ENCODE measurements around the gene ARL14.
"Not testable (repeated sequence)": the region's sequence is repeated elsewhere in the genome, so short reads cannot be mapped to it uniquely, and the experiment has no call there.

ARL14 gene

DNA sequence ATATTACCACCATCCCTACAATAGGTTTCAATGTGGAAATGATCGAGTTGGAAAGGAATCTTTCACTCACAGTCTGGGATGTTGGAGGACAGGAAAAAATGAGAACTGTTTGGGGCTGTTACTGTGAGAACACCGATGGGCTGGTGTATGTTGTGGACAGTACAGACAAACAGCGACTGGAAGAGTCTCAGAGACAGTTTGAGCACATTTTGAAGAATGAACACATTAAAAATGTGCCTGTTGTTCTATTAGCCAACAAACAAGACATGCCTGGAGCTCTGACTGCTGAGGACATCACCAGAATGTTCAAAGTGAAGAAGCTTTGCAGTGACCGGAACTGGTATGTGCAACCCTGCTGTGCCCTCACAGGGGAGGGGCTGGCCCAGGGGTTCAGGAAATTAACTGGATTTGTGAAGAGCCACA, 510 bp downstream of the ARL14 start:
- no peak for DNase-seq (ENCODE audit: low read depth)

DNA sequence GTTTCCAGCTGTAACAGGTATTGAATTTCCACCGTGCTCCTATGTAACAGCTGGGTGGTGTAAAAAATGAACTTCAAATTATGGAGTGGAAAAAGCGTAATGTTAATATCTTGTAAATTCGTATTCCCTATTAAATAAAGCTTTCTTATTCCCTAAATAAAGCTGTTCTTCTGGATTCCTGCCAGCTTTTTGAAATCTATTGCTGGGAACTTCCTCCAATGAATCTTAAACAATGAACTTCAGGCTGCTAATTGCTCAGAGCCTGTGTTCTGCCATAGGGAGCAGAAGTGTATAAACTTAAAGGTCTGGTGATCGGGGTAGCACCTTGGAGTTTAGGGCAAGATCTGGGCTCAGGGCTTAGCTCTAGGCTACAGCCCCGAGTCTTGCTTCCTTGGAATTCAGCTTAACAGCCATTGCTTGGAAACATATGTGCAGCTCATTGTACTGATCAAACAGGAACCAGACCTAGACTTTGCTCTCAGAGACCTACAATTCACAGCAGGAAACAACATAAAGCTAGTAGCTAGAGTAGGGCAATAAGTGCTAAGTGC, 1.4 kb downstream of the ARL14 start:
- no peak for DNase-seq (ENCODE audit: low read depth)

DNA sequence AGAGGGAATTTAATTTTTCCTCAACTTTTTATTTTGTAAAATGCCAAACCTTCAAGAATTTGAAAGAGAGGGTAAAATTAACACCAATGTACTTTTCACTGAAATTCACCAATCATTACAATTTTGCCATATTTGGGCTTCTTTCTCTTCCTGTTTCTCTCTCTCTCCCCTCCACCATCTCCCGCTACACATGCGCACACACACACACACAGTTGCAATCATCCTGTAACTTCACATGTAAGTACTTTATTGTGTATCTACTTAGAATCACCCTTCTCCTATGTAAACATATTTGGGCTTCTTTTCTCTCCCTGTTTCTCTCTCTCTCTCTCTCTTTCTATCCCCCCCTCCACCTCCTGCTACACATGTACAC, 7.4 kb downstream of the ARL14 start:
- DNase-seq (ENCODE audit: low read depth): no peak

GRCh38 chr3:160685144-160685766, 8.3 kb downstream of the ARL14 start:
- no peak for DNase-seq (ENCODE audit: low read depth)

DNA sequence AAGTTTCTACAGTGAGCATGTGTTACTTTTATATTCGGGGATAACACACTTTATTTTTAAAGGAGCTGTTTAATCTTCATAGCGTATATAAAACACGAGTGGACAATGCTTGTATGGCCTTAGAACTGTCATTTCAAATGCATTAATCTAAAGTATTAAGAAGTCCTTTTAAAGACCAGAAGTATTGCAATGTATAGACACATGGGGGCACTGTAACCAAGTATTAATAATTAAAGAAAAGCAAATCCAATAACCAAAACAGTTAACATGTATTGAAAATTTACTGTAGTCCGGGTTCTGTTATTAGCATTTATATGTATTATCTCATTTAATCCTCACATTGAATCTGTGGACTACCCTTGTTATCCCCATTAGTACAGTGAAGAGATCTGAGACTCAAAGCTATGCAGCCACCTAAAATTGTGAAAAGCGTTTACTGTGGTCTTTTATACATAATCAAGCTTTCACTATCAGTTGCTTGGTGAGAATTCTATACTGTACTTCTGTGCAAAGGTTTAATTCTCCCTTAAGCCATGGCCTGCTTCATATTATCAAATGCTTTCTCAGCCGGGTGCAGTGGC, 10.1 kb downstream of the ARL14 start:
- no peak for DNase-seq (ENCODE audit: low read depth)

DNA sequence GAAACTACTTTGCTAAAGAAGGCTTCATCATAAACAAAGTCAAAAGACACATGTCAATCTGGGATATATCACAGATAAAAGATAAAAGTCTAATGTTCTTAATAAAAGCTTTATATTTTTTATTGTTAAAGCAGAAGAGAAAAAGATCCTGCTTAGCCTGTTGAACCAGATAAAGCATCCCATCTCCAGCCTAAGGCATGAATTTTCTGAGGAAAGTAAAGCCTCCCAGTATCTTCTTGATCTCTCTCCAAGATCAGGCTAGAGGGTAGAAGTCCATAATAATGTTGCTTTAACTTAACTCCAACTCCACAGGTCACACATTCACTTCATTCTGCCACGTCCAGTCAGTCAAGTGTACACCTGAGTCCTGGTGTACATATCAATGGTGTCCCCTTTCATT, 14.2 kb downstream of the ARL14 start:
- no peak for DNase-seq (ENCODE audit: low read depth)

DNA sequence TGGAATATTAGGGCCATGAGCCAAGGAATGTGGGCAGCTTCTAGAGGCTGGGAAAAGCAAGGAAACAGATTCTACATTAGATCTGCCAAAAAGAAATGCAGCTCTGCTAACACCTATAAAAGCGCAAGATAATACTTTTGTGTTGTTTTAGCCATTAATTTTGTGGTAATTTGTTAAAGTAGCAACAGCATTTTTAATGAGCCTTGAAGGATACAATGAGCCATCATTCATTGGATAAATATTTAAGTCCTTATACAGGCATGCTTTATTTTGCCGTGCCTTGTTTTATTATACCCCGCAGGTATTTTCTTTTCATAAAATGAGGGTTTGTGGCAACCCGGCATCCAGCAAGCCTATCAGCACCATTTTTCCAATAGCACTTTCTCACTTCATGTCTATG, 15.0 kb downstream of the ARL14 start:
- no peak for DNase-seq (ENCODE audit: low read depth)

GRCh38 chr3:160693191-160693590, 16.2 kb downstream of the ARL14 start:
- no peak for DNase-seq (ENCODE audit: low read depth)

- DNase-seq (ENCODE audit: low read depth): no peak
Measured at GRCh38 chr3:160694345-160694744, 17.4 kb downstream of the ARL14 start.

DNA sequence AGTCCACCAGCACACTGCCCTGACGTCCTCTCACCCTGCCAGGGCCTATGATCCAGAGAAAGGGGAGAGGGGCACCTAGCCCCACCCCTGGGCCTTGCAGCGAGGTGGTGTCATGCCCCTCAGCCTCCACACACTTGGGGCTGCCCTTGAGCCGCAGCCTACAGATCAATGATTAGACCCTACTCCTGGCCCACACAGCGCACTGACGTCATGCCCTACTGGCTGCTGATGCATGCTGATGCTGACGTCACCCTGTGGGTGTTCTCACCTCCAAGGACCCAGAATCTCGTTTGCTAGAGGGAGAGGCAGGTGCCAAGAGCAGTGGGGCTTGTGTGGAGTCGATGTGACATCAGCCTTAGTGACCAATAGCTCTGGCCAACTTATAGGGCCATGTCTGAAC, 18.0 kb downstream of the ARL14 start:
- no peak for DNase-seq (ENCODE audit: low read depth)

GRCh38 chr3:160695915-160696327, 19.0 kb downstream of the ARL14 start:
- DNase-seq (ENCODE audit: low read depth): no peak

- DNase-seq (ENCODE audit: low read depth): no peak
Measured at GRCh38 chr3:160697637-160698380, 20.8 kb downstream of the ARL14 start.

- no peak for DNase-seq (ENCODE audit: low read depth)
Measured at GRCh38 chr3:160698599-160699195, 21.7 kb downstream of the ARL14 start.

- no peak for DNase-seq (ENCODE audit: low read depth)
Measured at GRCh38 chr3:160701490-160701889, 24.5 kb downstream of the ARL14 start.

DNA sequence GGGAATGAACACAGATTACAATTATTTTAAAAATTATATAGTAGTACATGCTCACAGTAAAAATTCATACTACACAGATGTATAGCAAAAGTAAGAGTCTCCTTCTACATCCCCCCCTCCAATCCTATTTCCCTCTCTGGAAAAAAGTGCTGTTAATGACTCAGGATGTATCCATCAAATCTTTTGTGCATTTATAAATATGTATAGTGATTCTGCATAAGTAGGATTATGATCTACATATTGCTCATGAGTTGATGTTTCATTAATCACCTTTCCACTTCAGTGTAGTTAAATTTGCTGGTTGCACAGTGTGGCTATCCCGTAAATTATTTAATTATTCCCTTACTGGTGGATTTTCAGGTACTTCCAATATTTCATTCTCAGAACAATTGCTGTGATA, 25.3 kb downstream of the ARL14 start:
- no peak for DNase-seq (ENCODE audit: low read depth)

DNA sequence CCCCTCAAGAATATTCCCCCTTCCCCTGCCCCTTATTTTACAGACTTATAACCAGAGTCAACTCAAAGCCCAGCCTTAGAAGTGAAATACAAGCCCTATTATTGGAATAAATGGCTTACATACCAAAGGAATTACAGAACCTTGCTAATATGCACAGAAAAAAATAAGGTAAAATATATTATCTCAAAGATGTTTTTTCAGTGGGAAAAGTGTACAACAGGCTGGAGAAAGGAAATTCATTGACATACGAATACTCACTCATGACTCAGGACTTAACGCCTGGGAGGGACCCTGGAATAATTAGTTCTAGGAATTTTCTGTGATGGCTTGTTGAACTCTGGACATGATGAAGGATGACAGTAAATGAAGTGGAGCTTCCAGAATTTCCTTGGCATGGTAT, 27.0 kb downstream of the ARL14 start:
- no peak for DNase-seq (ENCODE audit: low read depth)

DNA sequence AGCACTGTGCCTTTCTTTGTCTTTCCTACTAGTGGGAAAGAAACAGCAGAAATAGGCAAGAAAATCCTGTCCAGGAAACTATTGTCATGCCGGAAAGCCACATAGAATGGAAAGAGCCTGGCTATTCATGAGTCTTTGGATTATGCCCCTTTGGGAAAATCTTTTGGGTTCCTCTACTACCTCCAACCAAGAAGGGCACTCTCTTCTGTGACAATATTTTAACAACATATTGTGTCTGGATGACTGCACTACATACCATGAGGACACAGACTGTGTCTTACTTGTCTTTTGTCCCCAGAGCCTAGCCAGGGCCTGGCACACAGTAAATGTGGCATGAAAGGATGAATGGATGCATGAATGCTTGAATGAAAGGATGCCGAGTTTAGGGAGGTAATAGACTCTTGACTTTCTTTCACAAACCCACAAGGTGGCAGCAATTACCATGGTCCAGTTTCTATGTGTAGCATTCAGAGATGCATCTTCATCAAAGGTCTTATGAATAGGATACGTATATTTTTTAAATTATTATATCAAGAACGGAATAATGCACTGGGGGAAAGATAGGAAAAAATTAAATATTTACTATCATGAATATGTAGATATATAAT, 30.3 kb downstream of the ARL14 start:
- DNase-seq (ENCODE audit: low read depth): no peak

GRCh38 chr3:160709477-160710182, 32.7 kb downstream of the ARL14 start:
- DNase-seq (ENCODE audit: low read depth): no peak

DNA sequence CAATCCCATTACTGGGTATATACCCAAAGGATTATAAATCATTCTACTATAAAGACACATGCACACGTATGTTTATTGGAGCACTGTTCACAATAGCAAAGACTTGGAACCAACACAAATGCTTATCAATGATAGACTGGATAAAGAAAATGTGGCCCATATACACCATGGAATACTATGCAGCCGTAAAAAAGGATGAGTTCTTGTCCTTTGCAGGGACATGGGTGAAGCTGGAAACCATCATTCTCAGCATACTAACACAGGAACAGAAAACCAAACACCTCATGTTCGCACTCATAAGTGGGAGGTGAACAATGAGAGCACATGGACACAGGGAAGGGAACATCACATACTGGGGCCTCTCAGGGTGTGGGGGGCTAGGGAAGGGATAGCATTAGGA, 36.2 kb downstream of the ARL14 start:
- not testable (repeated sequence) for DNase-seq (ENCODE audit: low read depth)

- no peak for DNase-seq (ENCODE audit: low read depth)
Measured at GRCh38 chr3:160719710-160720109, 42.8 kb downstream of the ARL14 start.

DNA sequence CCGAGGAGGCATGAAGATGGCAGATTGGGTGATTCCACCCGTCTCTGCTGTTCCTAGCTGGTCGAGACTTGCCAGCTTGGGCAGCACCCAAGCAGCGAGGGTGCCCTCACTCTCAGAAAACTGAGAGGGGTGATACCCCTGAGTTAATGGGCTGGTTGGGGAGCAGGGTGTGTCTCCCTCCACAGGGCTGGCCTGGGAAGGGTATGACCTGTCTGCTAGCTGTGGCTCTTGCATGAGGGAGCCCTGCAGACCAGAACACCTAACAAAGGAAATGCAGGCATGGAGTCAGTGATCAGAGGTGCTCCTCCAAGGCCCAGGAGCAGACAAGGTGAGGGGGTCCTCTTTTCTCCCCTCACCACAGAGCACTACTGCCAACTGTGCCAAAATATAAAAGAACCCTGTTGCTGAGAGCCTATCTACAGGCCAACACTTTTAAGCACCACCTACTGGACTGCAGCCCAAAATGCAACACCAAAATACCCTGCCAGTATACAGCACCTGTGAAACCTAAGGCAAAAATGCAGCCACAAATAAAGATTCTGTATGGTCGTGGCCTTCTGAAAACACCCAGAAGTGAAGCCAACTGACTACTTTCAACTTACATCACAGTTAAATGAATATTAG, 43.3 kb downstream of the ARL14 start:
- no peak for DNase-seq (ENCODE audit: low read depth)

All from stimulated activated CD4-positive, alpha-beta T cell treated with anti-CD3 and anti-CD28 coated beads, Interleukin-2, amount 100 ng/mL, for 4 hours (primary cell).